Ecto neural progenitor cell (in vitro differentiated cells): Measurements from ENCODE around the gene PPFIA4.
A peak's percentile ranks its signal among the peaks of the same experiment; 100 is the strongest.

ENCODE experiments used
- DNase-seq: peaks from one replicate; pipeline ENCODE4 v3.0.0-alpha.2; 2018; ENCODE audit warnings: low spot score

PPFIA4 gene

GRCh38 chr1:203041351-203041932 is 15.2 kb downstream of the PPFIA4 start:
- DNase-seq, result no peak

GRCh38 chr1:203043830-203044545 is 17.7 kb downstream of the PPFIA4 start:
- no peak for DNase-seq

- DNase-seq, result no peak
Observed at GRCh38 chr1:203044546-203045250, 18.4 kb downstream of the PPFIA4 start.

- no peak for DNase-seq
Observed at GRCh38 chr1:203045336-203045735, 19.0 kb downstream of the PPFIA4 start.

- DNase-seq, result no peak
Observed at GRCh38 chr1:203045821-203046594, 19.7 kb downstream of the PPFIA4 start.

GRCh38 chr1:203046984-203047630 is 20.8 kb downstream of the PPFIA4 start:
- DNase-seq, result no peak

GRCh38 chr1:203048086-203048485 is 21.8 kb downstream of the PPFIA4 start:
- peak; percentile 39 for DNase-seq

- peak; percentile 80 for DNase-seq
Observed at GRCh38 chr1:203048555-203049051, 22.3 kb downstream of the PPFIA4 start.

GRCh38 chr1:203049077-203049476 is 22.8 kb downstream of the PPFIA4 start:
- DNase-seq, result no peak

- DNase-seq, result no peak
Observed at GRCh38 chr1:203049576-203050180, 23.4 kb downstream of the PPFIA4 start.

GRCh38 chr1:203050826-203051225 is 24.5 kb downstream of the PPFIA4 start:
- no peak for DNase-seq

GRCh38 chr1:203051841-203052324 is 25.6 kb downstream of the PPFIA4 start:
- DNase-seq, result no peak

GRCh38 chr1:203052601-203053000 is 26.3 kb downstream of the PPFIA4 start:
- DNase-seq, result no peak

- no peak for DNase-seq
Observed at GRCh38 chr1:203054184-203054583, 27.9 kb downstream of the PPFIA4 start.

GRCh38 chr1:203054642-203055041 is 28.4 kb downstream of the PPFIA4 start:
- DNase-seq, result no peak

GRCh38 chr1:203055161-203055799 is 29.0 kb downstream of the PPFIA4 start:
- no peak for DNase-seq

GRCh38 chr1:203056012-203056411 is 29.7 kb downstream of the PPFIA4 start:
- DNase-seq, result no peak

- no peak for DNase-seq
Observed at GRCh38 chr1:203056516-203056915, 30.2 kb downstream of the PPFIA4 start.

- DNase-seq, result no peak
Observed at GRCh38 chr1:203057911-203058675, 31.8 kb downstream of the PPFIA4 start.

GRCh38 chr1:203058676-203058935 is 32.3 kb downstream of the PPFIA4 start:
- no peak for DNase-seq
